Neural cell (in vitro differentiated cells): ENCODE results near the gene NIPBL. TPM values are rescaled to one million over a fixed set of nuclear protein-coding genes. Genes with fewer than 3 reads are reported as not detected.

Experiments used
- H2AFZ ChIP-seq: fragments of 200-600, 300-800 bp; sonication (generic), shearing (Covaris generic); 2 replicates; pipeline ENCODE4 v1.6.0; 2014; ENCODE audit warnings: low read depth, mild to moderate bottlenecking, antibody characterized with exemption, low read length, moderate library complexity
- H3F3A ChIP-seq: fragments of 200-600 bp; shearing (Covaris generic); 2 replicates; pipeline ENCODE4 v1.6.1; 2016; ENCODE audit warnings: mild to moderate bottlenecking, moderate library complexity, mixed read lengths, antibody characterized with exemption, low read length; ENCODE audit not compliant: insufficient read depth, poor library complexity, severe bottlenecking
- H3K27ac ChIP-seq: fragments of 200-600, 300-800 bp; sonication (generic), shearing (Covaris generic); 2 replicates; pipeline ENCODE4 v1.5.1; 2014; ENCODE audit warnings: mild to moderate bottlenecking, low read length, moderate library complexity
- H3K27me3 ChIP-seq: fragments of 300-800, 200-600 bp; sonication (generic), shearing (Covaris generic); 2 replicates; pipeline ENCODE4 v1.6.0; 2014; ENCODE audit warnings: mild to moderate bottlenecking, low read depth, low read length, moderate library complexity; ENCODE audit not compliant: insufficient read depth
- H3K36me3 ChIP-seq: fragments of 300-800, 200-600 bp; sonication (generic), shearing (Covaris generic); 2 replicates; pipeline ENCODE4 v1.5.1; 2014; ENCODE audit warnings: mild to moderate bottlenecking, antibody characterized with exemption, low read length, moderate library complexity; ENCODE audit not compliant: insufficient read depth
- H3K4me2 ChIP-seq: fragments of 300-800, 200-600 bp; sonication (generic), shearing (Covaris generic); 2 replicates; pipeline ENCODE4 v1.6.0; 2014; ENCODE audit warnings: mild to moderate bottlenecking, low read length
- H3K4me3 ChIP-seq: fragments of 300-800, 200-600 bp; sonication (generic), shearing (Covaris generic); 2 replicates; pipeline ENCODE4 v1.5.1; 2014; ENCODE audit warnings: mild to moderate bottlenecking, low read length, moderate library complexity
- H3K79me2 ChIP-seq: fragments of 200-600 bp; shearing (Covaris generic); replicated peaks from 2 replicates; pipeline ENCODE4 v1.6.0; 2014; ENCODE audit warnings: mild to moderate bottlenecking, low read length, moderate library complexity; ENCODE audit not compliant: insufficient read depth
- H3K9ac ChIP-seq: fragments of 300-800, 200-600 bp; sonication (generic), shearing (Covaris generic); 2 replicates; pipeline ENCODE4 v1.6.1; 2016; ENCODE audit warnings: mild to moderate bottlenecking, low read length, mixed read lengths
- H3K9me2 ChIP-seq: fragments of 200-600 bp; shearing (Covaris generic); 2 replicates; pipeline ENCODE4 v1.6.1; 2016; ENCODE audit warnings: mild to moderate bottlenecking, low read length, mixed read lengths; ENCODE audit not compliant: insufficient read depth
- H3K9me3 ChIP-seq: fragments of 200-600, 300-800 bp; sonication (generic), shearing (Covaris generic); 2 replicates; pipeline ENCODE4 v1.6.1; 2016; ENCODE audit warnings: mild to moderate bottlenecking, mixed run types, low read length, moderate library complexity, mixed read lengths
- H4K20me1 ChIP-seq: fragments of 200-600 bp; shearing (Covaris generic); 2 replicates; pipeline ENCODE4 v1.6.1; 2016; ENCODE audit warnings: mild to moderate bottlenecking, mixed run types; ENCODE audit not compliant: insufficient read depth
- CTCF ChIP-seq: fragments of 450-650 bp; IDR thresholded peaks from 2 replicates; pipeline ENCODE4 v1.5.1; 2014; ENCODE audit warnings: antibody characterized with exemption, mild to moderate bottlenecking, moderate library complexity; ENCODE audit not compliant: poor library complexity, severe bottlenecking
- EP300 ChIP-seq: fragments of 450-650 bp; conservative IDR thresholded peaks from 2 replicates; pipeline ENCODE4 v1.6.1; 2014; ENCODE audit warnings: antibody characterized with exemption, mild to moderate bottlenecking, moderate library complexity; ENCODE audit not compliant: poor library complexity, severe bottlenecking
- EZH2 ChIP-seq: fragments of 200-600, 300-800 bp; shearing (Covaris generic), sonication (generic); IDR thresholded peaks from 2 replicates; pipeline ENCODE4 v1.6.1; 2014; ENCODE audit warnings: antibody characterized with exemption, low read length, borderline replicate concordance, mild to moderate bottlenecking; ENCODE audit not compliant: insufficient read depth, poor library complexity, severe bottlenecking
- MXI1 ChIP-seq: fragments of 450-650 bp; conservative IDR thresholded peaks from 2 replicates; pipeline ENCODE4 v1.6.1; 2014; ENCODE audit warnings: antibody characterized with exemption, mild to moderate bottlenecking; ENCODE audit not compliant: poor library complexity, severe bottlenecking
- POLR2AphosphoS5 ChIP-seq: IDR thresholded peaks from 2 replicates; pipeline ENCODE4 v1.6.1; 2012
- RAD21 ChIP-seq: fragments of 450-650 bp; conservative IDR thresholded peaks from 2 replicates; pipeline ENCODE4 v1.6.1; 2014; ENCODE audit warnings: antibody characterized with exemption, mild to moderate bottlenecking, moderate library complexity
- REST ChIP-seq: IDR thresholded peaks from 2 replicates; pipeline ENCODE4 v1.6.1; 2012; ENCODE audit warnings: borderline replicate concordance
- SMC3 ChIP-seq: fragments of 450-650 bp; conservative IDR thresholded peaks from 2 replicates; pipeline ENCODE4 v1.6.1; 2014; ENCODE audit warnings: antibody characterized with exemption, mild to moderate bottlenecking, moderate library complexity; ENCODE audit not compliant: poor library complexity
- TAF1 ChIP-seq: IDR thresholded peaks from 2 replicates; pipeline ENCODE4 v1.6.1; 2012; ENCODE audit warnings: low read depth
- polyA plus RNA-seq: library from polyadenylated mRNA; depleted of rRNA; stranded (reverse); fragments of >200 nt; gene quantifications from 2 replicates; pipeline ENCODE4 v1.2.3, GENCODE V29; 2014

NIPBL gene
- polyA plus RNA-seq, 1 donor from 2014 or later: 27.5 TPM

- no peaks in the 10 kb centered on the region for H3K9me3 ChIP-seq
- H3K9me2 ChIP-seq: no peaks in the 10 kb centered on the region
- H3K4me2 ChIP-seq: no peak overlapping the region
- no peaks in the 10 kb centered on the region for H4K20me1 ChIP-seq
- no peak overlapping the region for H3K9ac ChIP-seq
- no peaks in the 10 kb centered on the region for H3K36me3 ChIP-seq
- no peak overlapping the region for H3K27ac ChIP-seq
- H3K27me3 ChIP-seq: no peaks in the 10 kb centered on the region
- no peak overlapping the region for H3K4me3 ChIP-seq
- TF ChIP-seq EP300 (no peak), POLR2AphosphoS5 (no peak), MXI1 (no peak), RAD21 (no peak), REST (no peak), CTCF (no peak), TAF1 (no peak), SMC3 (no peak), EZH2 (no peak)
- H3K79me2 ChIP-seq: peaks cover 92% of the 10 kb centered on the region
- H3F3A ChIP-seq: no peaks in the 10 kb centered on the region
- H2AFZ ChIP-seq: no peak overlapping the region
Observed at GRCh38 chr5:36934740-36935356, 58.3 kb downstream of the NIPBL start.

- Histone ChIP-seq H3K79me2 (peaks cover 88% of the 10 kb centered on the region), H2AFZ (no peak overlapping the region), H3K4me3 (no peak overlapping the region), H3F3A (no peaks in the 10 kb centered on the region), H3K27me3 (no peaks in the 10 kb centered on the region), H3K9ac (no peak overlapping the region), H3K4me2 (no peak overlapping the region), H3K36me3 (no peaks in the 10 kb centered on the region), H3K27ac (no peak overlapping the region), H3K9me2 (no peaks in the 10 kb centered on the region), H3K9me3 (no peaks in the 10 kb centered on the region), H4K20me1 (no peaks in the 10 kb centered on the region)
- TF ChIP-seq SMC3 (no peak), RAD21 (no peak), MXI1 (no peak), CTCF (no peak), EP300 (no peak), EZH2 (no peak), REST (no peak), POLR2AphosphoS5 (no peak), TAF1 (no peak)
Observed at GRCh38 chr5:36935805-36936204, 59.2 kb downstream of the NIPBL start.
